Peyer's patch (tissue), 4 donors: ENCODE results near the gene ZNF189.

ENCODE experiments used
- CTCF ChIP-seq, 6 experiments: fragments of 450-650 bp in 4 of 6; fragments of 200-600 bp in 2 of 6; sonication (generic) in 1 of 6; IDR thresholded peaks; one replicate each; pipeline ENCODE4 v1.5.1; 2017 to 2019; ENCODE audit warnings: antibody characterized with exemption in 6 of 6, mild to moderate bottlenecking in 3 of 6, moderate library complexity in 1 of 6
- POLR2A ChIP-seq, 2 donors: fragments of 450-650 bp; IDR thresholded peaks; one replicate each; pipeline ENCODE4 v1.5.1; 2017; ENCODE audit warnings: antibody characterized with exemption in 2 of 2, mild to moderate bottlenecking in 2 of 2, moderate library complexity in 2 of 2

- TF ChIP-seq POLR2A (IDR thresholded peaks at IDR 0.05) (no peak), CTCF (IDR thresholded peaks at IDR 0.05) (no peak)
These were observed 42.0 kb upstream of the ZNF189 start for GRCh38 chr9:101356619-101357018.
